ENCODE data around the gene LRRTM4. TPM values are rescaled to one million over a fixed set of nuclear protein-coding genes. Genes with fewer than 3 reads are reported as not detected.
"Not testable (repeated sequence)": the region's sequence is repeated elsewhere in the genome, so short reads cannot be mapped to it uniquely, and the experiment has no call there.

Gene LRRTM4
- total and polyA plus RNA-seq, 2 experiments from 2014 or later, result 4.5 to 15.4 TPM

DNA sequence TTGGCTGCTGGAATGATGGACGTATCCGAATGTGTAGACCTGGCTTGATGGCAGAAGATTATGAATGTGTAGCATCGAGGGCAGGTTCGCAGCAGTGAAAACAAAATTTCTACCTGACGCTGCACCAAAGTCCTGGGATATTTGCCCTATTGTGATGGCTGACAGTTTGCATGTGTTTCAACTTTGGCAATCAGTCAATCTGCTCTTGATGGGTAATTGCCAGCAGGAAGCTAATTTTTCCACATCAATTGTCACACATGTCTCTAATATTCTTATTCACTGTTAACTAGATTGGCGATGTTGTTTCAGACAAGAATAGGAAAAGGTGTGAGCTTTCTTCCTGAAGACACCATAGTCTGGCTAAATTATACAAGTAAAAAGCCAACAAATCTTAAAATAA lies 821.3 kb downstream of the LRRTM4 start (continued):
- TF ChIP-seq, protein P1, sequence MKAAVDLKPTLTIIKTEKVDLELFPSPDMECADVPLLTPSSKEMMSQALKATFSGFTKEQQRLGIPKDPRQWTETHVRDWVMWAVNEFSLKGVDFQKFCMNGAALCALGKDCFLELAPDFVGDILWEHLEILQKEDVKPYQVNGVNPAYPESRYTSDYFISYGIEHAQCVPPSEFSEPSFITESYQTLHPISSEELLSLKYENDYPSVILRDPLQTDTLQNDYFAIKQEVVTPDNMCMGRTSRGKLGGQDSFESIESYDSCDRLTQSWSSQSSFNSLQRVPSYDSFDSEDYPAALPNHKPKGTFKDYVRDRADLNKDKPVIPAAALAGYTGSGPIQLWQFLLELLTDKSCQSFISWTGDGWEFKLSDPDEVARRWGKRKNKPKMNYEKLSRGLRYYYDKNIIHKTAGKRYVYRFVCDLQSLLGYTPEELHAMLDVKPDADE (IDR thresholded peaks at IDR 0.05), result no peak
- TF ChIP-seq STAT1 (IDR thresholded peaks at IDR 0.05; ENCODE audit: unreplicated experiment), result no peak

DNA sequence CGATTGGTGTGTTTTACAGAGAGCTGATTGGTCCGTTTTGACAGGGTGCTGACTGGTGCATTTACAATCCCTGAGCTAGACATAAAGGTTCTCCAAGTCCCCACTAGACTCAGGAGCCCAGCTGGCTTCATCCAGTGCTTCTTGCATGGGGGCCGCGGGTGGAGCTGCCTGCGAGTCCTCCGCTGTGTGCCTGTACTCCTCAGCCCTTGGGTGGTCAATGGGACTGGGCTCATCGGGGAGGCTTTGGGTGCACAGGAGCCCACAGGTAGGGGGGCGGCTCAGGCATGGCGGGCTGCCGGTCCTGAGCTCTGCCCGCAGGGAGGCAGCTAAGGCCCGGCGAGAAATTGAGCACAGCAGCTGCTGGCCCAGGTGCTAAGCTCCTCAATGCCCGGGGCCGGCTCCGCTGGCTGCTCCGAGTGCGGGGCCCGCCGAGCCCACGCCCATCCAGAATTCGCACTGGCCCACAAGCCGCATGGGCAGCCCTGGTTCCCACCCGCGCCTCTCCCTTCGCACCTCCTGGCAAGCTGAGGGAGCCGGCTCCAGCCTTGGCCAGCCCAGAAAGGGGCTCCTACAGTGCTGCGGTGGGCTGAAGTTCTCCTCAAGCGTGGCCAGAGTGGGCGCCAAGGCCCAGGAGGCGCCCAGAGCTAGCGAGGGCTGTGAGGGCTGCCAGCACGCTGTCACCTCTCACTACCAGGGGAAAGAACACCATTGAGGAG lies 824.0 kb downstream of the LRRTM4 start:
- H3K27ac ChIP-seq (ENCODE audit: low read depth); H3K27me3 ChIP-seq (ENCODE audit: insufficient read depth); H3K4me3 Mint-ChIP-seq; H3K36me3 ChIP-seq (ENCODE audit: insufficient read depth); H3K27me3 Mint-ChIP-seq (ENCODE audit: insufficient read depth, low read depth, poor library complexity); H2AFZ ChIP-seq; H3K4me3 ChIP-seq; H3K4me2 ChIP-seq; H3K79me2 ChIP-seq (replicated peaks; ENCODE audit: insufficient read depth); H3K4me1 Mint-ChIP-seq; H3F3A ChIP-seq (replicated peaks; ENCODE audit: low read depth); DNase-seq (ENCODE audit: low spot score); ATAC-seq; H3K9me2 ChIP-seq (ENCODE audit: insufficient read depth); H3K4me1 ChIP-seq (ENCODE audit: insufficient read depth); H3K27ac Mint-ChIP-seq; H4K20me1 ChIP-seq (replicated peaks; ENCODE audit: insufficient read depth): not testable (repeated sequence)
- Mint-ChIP-seq H3K36me3 (ENCODE audit: low read depth) (peaks cover 11% of the 10 kb centered on the region), H3K9me3 (peaks cover 12% of the 10 kb centered on the region)

Small RNAs within 50 kb of the gene (small RNA-seq; reads per million reads assigned to genes)
- gene RNA5SP98 (ENCODE audit: low replicate concordance), result not detected
